Cardiac muscle cell (in vitro differentiated cells and primary cell): Measurements from ENCODE around the gene C9orf85. TPM values are rescaled to one million over a fixed set of nuclear protein-coding genes. Genes with fewer than 3 reads are reported as not detected.

ENCODE experiments used
- DNase-seq, 2 donors: peaks; one replicate each; pipeline versions ENCODE4 v3.0.0 to v3.0.0-alpha.2; 2010 to 2017; ENCODE audit warnings: low read depth in 1 of 2, low spot score in 1 of 2
- H3K27ac ChIP-seq: fragments of 200-600 bp; sonication (generic); 2 replicates; pipeline ENCODE4 v1.5.1; 2016
- H3K27me3 ChIP-seq: fragments of 200-600 bp; sonication (generic); 2 replicates; pipeline ENCODE4 v1.6.0; 2016; ENCODE audit warnings: control low read depth
- H3K36me3 ChIP-seq: fragments of 200-600 bp; sonication (generic); 2 replicates; pipeline ENCODE4 v1.5.1; 2016; ENCODE audit warnings: control low read depth
- H3K4me1 ChIP-seq: fragments of 200-600 bp; sonication (generic); 2 replicates; pipeline ENCODE4 v1.8.1; 2017; ENCODE audit warnings: low read depth, mild to moderate bottlenecking, mixed run types
- H3K4me3 ChIP-seq: fragments of 200-600 bp; sonication (generic); 2 replicates; pipeline ENCODE4 v1.5.1; 2016; ENCODE audit warnings: mild to moderate bottlenecking
- H3K9me3 ChIP-seq: fragments of 200-600 bp; sonication (generic); 2 replicates; pipeline ENCODE4 v1.5.1; 2017; ENCODE audit warnings: low read depth, mild to moderate bottlenecking, control low read depth
- CTCF ChIP-seq: IDR thresholded peaks from 2 replicates; pipeline ENCODE4 v1.5.1; 2012; ENCODE audit warnings: low read depth, mild to moderate bottlenecking, low read length
- polyA plus RNA-seq: library from polyadenylated mRNA; unstranded; fragments of >200 nt; fragmentation: Nextera tagmentation; extraction: Ambion mirVana; gene quantifications from 2 replicates; pipeline ENCODE4 v1.2.1, GENCODE V29; 2016
- total RNA-seq: library from RNA; depleted of rRNA; stranded (reverse); fragments of >200 nt; gene quantifications from 2 replicates; pipeline ENCODE4 v1.2.3, GENCODE V29; 2016

C9orf85 gene
- total and polyA plus RNA-seq, 2 experiments from 2014 or later = 16.7 to 16.8 TPM

GRCh38 chr9:72013292-72013760 is 101.9 kb downstream of the C9orf85 start:
- Histone ChIP-seq H3K9me3 (no peaks in the 10 kb centered on the region), H3K27me3 (no peaks in the 10 kb centered on the region), H3K27ac (no peak overlapping the region), H3K4me3 (no peak overlapping the region), H3K36me3 (no peaks in the 10 kb centered on the region), H3K4me1 (no peaks in the 10 kb centered on the region)
- no peak for DNase-seq
- TF ChIP-seq CTCF = no peak

- TF ChIP-seq CTCF = no peak
- Histone ChIP-seq H3K27ac (no peak overlapping the region), H3K4me1 (no peaks in the 10 kb centered on the region), H3K9me3 (no peaks in the 10 kb centered on the region), H3K36me3 (no peaks in the 10 kb centered on the region), H3K27me3 (no peaks in the 10 kb centered on the region), H3K4me3 (no peak overlapping the region)
- peak in 1 of 2 donors; percentile 61 for DNase-seq
Measured at GRCh38 chr9:72022841-72023240, 111.4 kb downstream of the C9orf85 start.

Other genes starting within 250 kb of the C9orf85 start
- 16.5 and 39.4 TPM in 2 replicates for gene CEMIP2, start 143.1 kb upstream of the C9orf85 start, total RNA-seq
- 15.9 and 17.1 TPM in 2 replicates for gene CEMIP2, start 143.1 kb upstream of the C9orf85 start, polyA plus RNA-seq
- gene ABHD17B, start 446 bp upstream of the C9orf85 start, total RNA-seq = 19.6 and 26.9 TPM in 2 replicates
- gene ABHD17B, start 446 bp upstream of the C9orf85 start, polyA plus RNA-seq = 28.2 and 36.1 TPM in 2 replicates
- not detected in 2 replicates for gene C9orf57, start 149.0 kb downstream of the C9orf85 start, total RNA-seq
- not detected in 2 replicates for gene C9orf57, start 149.0 kb downstream of the C9orf85 start, polyA plus RNA-seq
- 0.18 and 0.21 TPM in 2 replicates for gene GDA, start 237.8 kb downstream of the C9orf85 start, total RNA-seq
- 0.46 and 0.59 TPM in 2 replicates for gene GDA, start 237.8 kb downstream of the C9orf85 start, polyA plus RNA-seq